HG03103 (cell line): ENCODE data around the gene GUK1.
"Not testable (repeated sequence)": the region's sequence is repeated elsewhere in the genome, so short reads cannot be mapped to it uniquely, and the experiment has no call there.

Source experiments
- ATAC-seq: cut with Tn5 transposase; IDR thresholded peaks from one replicate; pipeline ENCODE4 v1.9.1; 2021; ENCODE audit warnings: low read depth; ENCODE audit not compliant: unreplicated experiment

GUK1 gene

DNA sequence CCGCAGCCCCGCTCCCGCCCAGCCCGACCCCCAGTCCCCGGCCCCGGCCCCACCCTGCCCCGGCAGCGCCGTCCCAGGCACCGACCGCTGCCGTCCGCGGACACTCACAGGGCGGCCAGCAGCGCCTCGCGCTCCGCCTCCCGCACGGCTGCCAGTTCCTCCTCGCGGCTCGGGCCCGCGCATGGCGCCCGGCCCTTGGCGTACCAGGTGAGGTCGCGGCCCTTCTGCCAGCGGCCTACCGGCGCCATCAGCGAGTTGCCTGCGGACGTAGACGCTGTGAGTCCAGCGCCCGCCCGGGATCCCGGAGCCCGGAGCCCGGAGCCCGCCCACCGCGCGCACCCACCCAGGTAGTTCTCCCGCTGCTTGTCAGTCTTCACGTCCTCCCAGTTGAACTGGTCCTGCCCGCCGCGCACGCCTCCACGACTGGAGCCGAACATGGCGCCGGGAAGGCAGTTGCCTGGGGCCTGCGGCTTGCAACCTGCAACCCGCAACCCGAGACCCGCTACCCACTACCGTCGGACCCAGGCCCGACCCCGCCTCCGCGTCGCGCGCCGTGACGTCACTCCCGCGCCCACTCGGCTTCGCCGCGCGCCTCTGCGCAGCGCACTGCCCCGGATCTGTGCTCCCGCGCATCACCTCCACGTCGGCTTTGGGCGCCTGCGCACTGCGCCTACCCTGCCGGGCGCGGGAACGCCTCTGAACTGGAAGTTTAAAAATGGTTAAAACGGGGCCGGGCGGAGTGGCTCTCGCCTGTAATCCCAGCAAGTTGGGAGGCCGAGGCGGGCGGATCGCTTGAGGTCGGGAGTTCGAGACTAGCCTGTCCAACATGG is 37.1 kb upstream of the GUK1 start, which contains the start of gene C1orf35:
Gene C1orf35, minus strand, starts transcription at position 535 of the 830 bp plus-strand sequence. Its CDS starts 98 bp downstream, at position 437.
- peak; percentile 63 for ATAC-seq

GRCh38 chr1:228104526-228105269 is 35.4 kb upstream of the GUK1 start:
- no peak for ATAC-seq

- no peak for ATAC-seq
Observed at GRCh38 chr1:228105270-228105995, 34.6 kb upstream of the GUK1 start.

DNA sequence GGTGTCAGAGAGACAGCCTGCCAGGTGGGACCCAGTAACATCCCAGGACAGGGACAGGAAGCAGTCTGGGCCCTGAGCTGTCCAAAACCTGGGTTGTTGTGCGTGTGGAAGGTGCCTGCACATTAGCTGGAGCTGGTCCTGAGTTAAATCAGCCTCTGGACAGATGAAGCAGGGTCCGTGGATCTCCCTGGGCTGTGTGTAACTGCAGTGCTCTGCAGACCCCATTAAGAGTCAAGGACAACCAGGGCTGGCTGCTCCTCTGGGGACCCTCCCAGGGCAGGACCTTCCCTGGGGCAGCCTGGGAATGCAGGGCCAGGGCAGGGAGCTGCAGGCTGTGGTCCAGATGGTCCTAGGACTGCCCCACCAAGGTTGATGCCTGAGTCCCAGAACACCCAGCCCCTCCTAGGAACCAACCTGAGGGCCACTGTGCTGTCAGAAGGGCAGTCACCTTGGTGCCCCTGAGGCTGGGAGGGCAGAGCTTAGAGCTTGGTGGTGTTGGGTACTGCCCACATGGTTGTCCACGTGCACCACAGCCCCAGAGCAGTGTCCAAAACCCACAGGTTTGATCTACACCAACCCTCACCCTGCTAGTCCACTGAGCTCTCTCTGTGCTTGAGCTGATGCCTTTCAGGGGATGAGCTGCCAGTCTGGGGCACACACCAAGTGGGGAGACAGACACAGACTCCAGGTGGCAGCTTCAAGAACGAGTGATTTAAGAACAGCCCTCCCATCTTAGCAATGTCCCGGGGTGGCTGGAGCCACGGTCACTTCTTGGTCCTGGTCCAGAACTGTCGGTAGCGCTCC is 33.9 kb upstream of the GUK1 start:
- no peak for ATAC-seq

DNA sequence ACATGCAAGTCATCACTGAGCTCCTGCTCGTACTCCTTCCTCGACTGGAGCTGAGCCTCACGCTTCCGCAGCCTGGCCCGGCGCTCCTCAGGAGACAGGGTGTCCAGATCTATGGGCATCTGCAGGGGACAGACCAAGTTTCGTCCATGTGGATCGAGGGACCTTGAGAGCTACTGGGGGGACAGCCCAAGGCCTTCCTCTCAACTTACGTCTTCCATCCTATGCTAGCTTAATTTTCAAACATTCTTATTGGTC is 33.4 kb upstream of the GUK1 start:
- ATAC-seq = no peak

DNA sequence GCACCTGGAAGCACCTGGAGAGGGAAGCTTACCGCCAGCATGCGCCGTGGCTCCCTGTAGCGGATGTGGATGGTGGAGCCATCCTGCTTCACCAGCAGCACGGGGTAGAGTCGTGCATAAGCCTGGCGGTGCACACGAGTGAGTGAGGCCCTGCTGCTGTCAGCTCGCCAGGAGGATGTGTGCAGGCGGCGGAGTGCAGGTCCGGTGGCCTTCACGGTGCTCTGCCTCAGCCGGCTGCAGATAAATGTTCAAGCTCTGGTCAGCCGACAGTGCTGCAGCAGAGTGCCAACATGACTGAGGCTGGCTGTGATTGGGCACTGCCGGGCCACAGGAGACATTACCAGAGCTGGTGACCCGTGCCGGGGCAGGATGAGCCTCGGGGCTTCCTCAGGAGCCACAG is 32.4 kb upstream of the GUK1 start:
- ATAC-seq = no peak

GRCh38 chr1:228108055-228108690 is 31.9 kb upstream of the GUK1 start:
- ATAC-seq = no peak

- ATAC-seq = no peak
Observed at GRCh38 chr1:228108742-228109072, 31.4 kb upstream of the GUK1 start.

DNA sequence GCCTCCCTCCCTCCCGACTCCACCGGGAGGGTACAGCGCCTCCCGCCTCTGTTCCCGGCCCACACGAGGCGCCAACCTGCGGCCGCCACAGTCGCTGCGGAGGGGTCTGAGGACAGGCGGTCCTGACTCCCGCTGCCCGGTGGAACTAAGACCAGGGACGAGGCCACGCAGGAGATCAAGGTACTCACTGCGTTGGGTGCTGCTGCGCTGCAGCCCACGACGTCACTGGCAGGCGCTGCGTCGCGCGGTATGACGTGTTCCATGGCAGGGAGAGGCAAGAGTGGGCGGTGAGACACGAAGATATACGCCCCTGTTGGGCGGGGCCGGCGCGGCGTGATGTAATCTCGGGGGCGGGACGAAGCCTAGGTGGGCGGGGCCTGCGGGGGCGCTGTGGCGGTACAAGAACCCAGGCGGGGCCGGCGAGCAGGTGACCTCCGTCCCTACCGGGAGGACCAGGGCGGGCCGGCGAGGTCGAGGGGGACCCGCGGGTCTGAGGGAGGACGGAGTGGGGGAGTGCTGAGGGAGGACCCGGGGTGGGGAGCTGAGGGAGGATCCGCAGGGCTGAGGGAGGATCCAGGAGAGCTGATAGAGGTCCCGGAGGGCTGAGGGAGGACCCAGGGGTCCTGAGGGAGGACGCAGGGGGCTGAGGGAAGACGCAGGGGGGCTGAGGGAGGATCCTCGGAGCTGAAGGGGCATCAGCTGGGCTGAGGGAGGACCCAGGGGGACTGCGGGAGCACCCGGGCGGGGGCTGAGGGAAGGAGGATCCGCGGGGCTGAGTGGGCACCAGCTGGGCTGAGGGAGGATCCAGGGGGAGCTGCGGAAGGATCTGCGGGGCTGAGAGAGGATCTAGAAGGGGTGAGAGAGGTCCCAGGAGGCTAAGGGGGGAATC is 30.8 kb upstream of the GUK1 start, which contains the start of gene MRPL55:
Gene MRPL55, minus strand, starts transcription at position 227 of the 889 bp plus-strand sequence. CDS start 1,039 bp downstream, outside the sequence.
- peak; percentile 80 for ATAC-seq

GRCh38 chr1:228109962-228110488 is 30.1 kb upstream of the GUK1 start:
- ATAC-seq = peak; percentile 16

GRCh38 chr1:228110556-228110955 is 29.5 kb upstream of the GUK1 start:
- ATAC-seq = no peak

DNA sequence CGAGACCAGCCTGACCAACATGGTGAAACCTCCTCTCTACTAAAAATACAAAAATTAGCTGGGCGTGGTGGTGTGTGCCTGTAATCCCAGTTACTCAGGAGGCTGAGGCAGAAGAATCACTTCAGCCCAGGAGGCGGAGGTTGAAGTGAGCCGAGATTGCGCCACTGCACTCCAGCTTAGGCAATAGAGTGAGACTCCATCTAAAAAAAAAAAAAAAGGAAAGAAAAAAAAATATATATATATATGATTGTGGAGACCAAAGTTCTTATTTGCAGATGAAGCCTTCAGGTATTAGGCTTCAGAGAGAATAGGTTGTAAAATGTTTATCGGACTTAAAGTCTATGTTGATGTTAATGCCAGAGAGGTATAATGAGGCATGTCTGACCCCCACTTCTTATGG is 28.8 kb upstream of the GUK1 start:
- not testable (repeated sequence) for ATAC-seq

GRCh38 chr1:228112167-228112566 is 27.9 kb upstream of the GUK1 start:
- ATAC-seq = no peak

GRCh38 chr1:228112617-228113016 is 27.5 kb upstream of the GUK1 start:
- ATAC-seq = no peak

- no peak for ATAC-seq
Observed at GRCh38 chr1:228114827-228115226, 25.3 kb upstream of the GUK1 start.

DNA sequence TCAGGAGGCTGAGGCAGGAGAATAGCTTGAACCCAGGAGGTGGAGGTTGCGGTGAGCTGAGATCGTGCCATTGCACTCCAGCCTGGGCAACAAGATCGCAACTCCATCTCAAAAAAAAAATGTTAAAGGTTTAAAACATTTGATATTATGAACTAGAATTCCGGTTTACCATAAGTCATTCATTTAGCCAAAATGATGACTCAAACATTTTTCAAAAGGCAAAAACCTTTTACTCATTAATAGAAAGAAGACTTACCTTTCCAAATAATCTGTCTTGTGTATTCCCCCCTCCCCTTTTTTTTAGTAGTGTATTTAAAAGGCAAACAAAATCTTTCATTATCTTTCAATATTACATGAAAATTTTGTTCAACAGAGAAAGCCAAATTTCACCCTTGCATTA is 22.7 kb upstream of the GUK1 start:
- no peak for ATAC-seq

- no peak for ATAC-seq
Observed at GRCh38 chr1:228118040-228118439, 22.0 kb upstream of the GUK1 start.

DNA sequence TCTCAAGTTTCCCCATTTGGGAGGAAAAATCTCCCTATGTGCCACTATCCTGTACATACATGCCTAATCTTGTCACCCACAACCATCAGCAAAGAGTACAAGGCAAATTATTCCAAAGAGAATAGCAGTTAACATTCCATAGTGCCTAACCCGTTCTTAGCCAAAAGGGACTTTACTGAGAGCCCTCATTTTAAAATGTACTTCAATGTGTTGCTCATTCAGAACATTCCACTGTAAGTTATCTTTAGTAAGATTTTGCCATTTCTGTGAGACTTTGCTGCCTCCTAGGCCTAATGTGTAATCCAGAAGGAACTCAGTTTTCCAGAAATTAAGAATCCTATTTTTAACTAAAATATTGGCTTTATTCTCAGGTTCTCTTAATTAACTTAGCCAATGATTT is 19.7 kb upstream of the GUK1 start:
- no peak for ATAC-seq
